ENCODE results near the gene TCFL5.

DNA sequence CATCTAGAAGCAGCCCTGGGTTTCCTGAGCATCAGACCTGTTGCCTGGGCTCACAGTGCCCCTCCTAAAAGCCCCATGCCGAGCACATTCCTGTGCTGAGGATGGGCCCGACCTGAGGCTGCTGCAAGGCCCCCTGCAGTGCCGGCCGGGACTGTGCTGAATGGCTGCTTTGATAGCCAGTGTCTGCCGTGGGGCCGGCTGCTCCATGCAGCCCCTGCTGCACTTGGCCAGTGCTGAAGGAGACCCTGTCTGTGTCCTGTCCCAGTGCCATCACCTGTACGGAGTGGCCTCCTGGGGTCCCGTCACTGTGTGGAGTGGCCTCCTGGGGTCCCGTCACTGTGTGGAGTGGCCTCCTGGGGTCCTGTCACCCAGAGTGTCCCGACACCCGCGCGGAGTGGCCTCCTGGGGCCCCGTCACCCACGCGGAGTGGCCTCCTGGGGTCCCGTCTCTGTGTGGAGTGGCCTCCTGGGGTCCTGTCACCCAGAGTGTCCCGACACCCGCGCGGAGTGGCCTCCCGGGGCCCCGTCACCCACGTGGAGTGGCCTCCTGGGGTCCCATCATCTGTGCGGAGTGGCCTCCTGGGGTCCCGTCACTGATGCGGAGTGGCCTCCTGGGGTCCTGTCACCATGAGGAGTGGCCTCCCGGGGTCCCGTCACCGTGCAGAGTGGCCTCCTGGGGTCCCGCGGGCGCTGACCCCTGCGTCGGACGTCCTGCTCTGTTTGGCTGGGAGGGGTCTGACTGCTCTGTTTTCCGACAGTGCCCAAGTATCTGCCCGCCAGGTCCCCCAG is 37.7 kb downstream of the TCFL5 start:
- TF ChIP-seq, protein P1, sequence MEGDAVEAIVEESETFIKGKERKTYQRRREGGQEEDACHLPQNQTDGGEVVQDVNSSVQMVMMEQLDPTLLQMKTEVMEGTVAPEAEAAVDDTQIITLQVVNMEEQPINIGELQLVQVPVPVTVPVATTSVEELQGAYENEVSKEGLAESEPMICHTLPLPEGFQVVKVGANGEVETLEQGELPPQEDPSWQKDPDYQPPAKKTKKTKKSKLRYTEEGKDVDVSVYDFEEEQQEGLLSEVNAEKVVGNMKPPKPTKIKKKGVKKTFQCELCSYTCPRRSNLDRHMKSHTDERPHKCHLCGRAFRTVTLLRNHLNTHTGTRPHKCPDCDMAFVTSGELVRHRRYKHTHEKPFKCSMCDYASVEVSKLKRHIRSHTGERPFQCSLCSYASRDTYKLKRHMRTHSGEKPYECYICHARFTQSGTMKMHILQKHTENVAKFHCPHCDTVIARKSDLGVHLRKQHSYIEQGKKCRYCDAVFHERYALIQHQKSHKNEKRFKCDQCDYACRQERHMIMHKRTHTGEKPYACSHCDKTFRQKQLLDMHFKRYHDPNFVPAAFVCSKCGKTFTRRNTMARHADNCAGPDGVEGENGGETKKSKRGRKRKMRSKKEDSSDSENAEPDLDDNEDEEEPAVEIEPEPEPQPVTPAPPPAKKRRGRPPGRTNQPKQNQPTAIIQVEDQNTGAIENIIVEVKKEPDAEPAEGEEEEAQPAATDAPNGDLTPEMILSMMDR (IDR thresholded peaks at IDR 0.05; ENCODE audit: low read depth, low read length), result no peak
- no peak for TF ChIP-seq POLR2A (IDR thresholded peaks at IDR 0.05; ENCODE audit: extremely low read depth, insufficient read length)
